ENCODE measurements around the gene PRIMPOL.
"Not testable (repeated sequence)": the region's sequence is repeated elsewhere in the genome, so short reads cannot be mapped to it uniquely, and the experiment has no call there.

PRIMPOL gene

GRCh38 chr4:184653650-184654049 lies 4.1 kb downstream of the PRIMPOL start:
- Histone ChIP-seq H3K4me1 (ENCODE audit: control extremely low read depth in 1 of 4, control insufficient read depth in 4 of 4, insufficient read depth in 4 of 4, low read length in 3 of 4) (peaks cover 6 to 14% (median 14%) of the 10 kb centered on the region in 4 experiments), H3K9me3 (ENCODE audit: control extremely low read depth in 1 of 5, control insufficient read depth in 4 of 5, insufficient read depth in 2 of 5, low read depth in 1 of 5, low read length in 4 of 5) (no peaks in the 10 kb centered on the region), H3K27me3 (replicated peaks in 2 of 5; ENCODE audit: control insufficient read depth in 4 of 5, insufficient read depth in 5 of 5, low read length in 4 of 5) (no peaks in the 10 kb centered on the region), H3K27ac (ENCODE audit: insufficient read depth in 1 of 2, low read depth in 1 of 2, low read length in 2 of 2, poor library complexity in 1 of 2, severe bottlenecking in 2 of 2) (no peak overlapping the region), H3K36me3 (ENCODE audit: control insufficient read depth in 4 of 4, insufficient read depth in 4 of 4, low read length in 3 of 4) (peaks cover 2 to 11% (median 4%) of the 10 kb centered on the region in 4 experiments), H3K4me3 (ENCODE audit: control insufficient read depth in 1 of 7, extremely low read depth in 1 of 7, insufficient read depth in 4 of 7, low read depth in 2 of 7, low read length in 6 of 7) (no peak overlapping the region)
- ChIA-PET CTCF (interaction anchor here (1.0 kb wide), 1 partner anchor 11 kb away, joined by 5 read pairs; no protein-coding TSS in a partner anchor), POLR2A (no interaction called here)
- 100% methylated on average over 1 of the region's 2 CpGs for WGBS (ENCODE audit: insufficient coverage)
- DNase-seq, result no peak

GRCh38 chr4:184655889-184656869 lies 6.6 kb downstream of the PRIMPOL start:
- peaks cover 0 to 4% (median 3%) of the 10 kb centered on the region in 4 experiments for H3K4me1 ChIP-seq (ENCODE audit: control extremely low read depth in 1 of 4, control insufficient read depth in 4 of 4, insufficient read depth in 4 of 4, low read length in 3 of 4)
- 100% methylated on average over 4 of the region's 8 CpGs for WGBS (ENCODE audit: insufficient coverage)
- no peak overlapping the region for H3K27ac ChIP-seq (ENCODE audit: insufficient read depth in 1 of 2, low read depth in 1 of 2, low read length in 2 of 2, poor library complexity in 1 of 2, severe bottlenecking in 2 of 2)
- CTCF ChIA-PET, result interaction anchor here (0.8 kb wide), 1 partner anchor 392 kb away, joined by 3 read pairs; no protein-coding TSS in a partner anchor
- H3K4me3 ChIP-seq (ENCODE audit: control insufficient read depth in 1 of 7, extremely low read depth in 1 of 7, insufficient read depth in 4 of 7, low read depth in 2 of 7, low read length in 6 of 7), result no peak overlapping the region
- POLR2A ChIA-PET, result no interaction called here
- H3K27me3 ChIP-seq (replicated peaks in 2 of 5; ENCODE audit: control insufficient read depth in 4 of 5, insufficient read depth in 5 of 5, low read length in 4 of 5), result no peaks in the 10 kb centered on the region
- peaks cover 5 to 17% (median 9%) of the 10 kb centered on the region in 4 experiments for H3K36me3 ChIP-seq (ENCODE audit: control insufficient read depth in 4 of 4, insufficient read depth in 4 of 4, low read length in 3 of 4)
- H3K9me3 ChIP-seq (ENCODE audit: control extremely low read depth in 1 of 5, control insufficient read depth in 4 of 5, insufficient read depth in 2 of 5, low read depth in 1 of 5, low read length in 4 of 5), result no peaks in the 10 kb centered on the region
- no peak for DNase-seq

GRCh38 chr4:184657144-184657543 lies 7.6 kb downstream of the PRIMPOL start:
- Histone ChIP-seq H3K27me3 (replicated peaks in 2 of 5; ENCODE audit: control insufficient read depth in 4 of 5, insufficient read depth in 5 of 5, low read length in 4 of 5) (no peaks in the 10 kb centered on the region), H3K9me3 (ENCODE audit: control extremely low read depth in 1 of 5, control insufficient read depth in 4 of 5, insufficient read depth in 2 of 5, low read depth in 1 of 5, low read length in 4 of 5) (no peaks in the 10 kb centered on the region), H3K27ac (ENCODE audit: insufficient read depth in 1 of 2, low read depth in 1 of 2, low read length in 2 of 2, poor library complexity in 1 of 2, severe bottlenecking in 2 of 2) (no peak overlapping the region), H3K36me3 (ENCODE audit: control insufficient read depth in 4 of 4, insufficient read depth in 4 of 4, low read length in 3 of 4) (peaks cover 7 to 17% (median 10%) of the 10 kb centered on the region in 4 experiments), H3K4me3 (ENCODE audit: control insufficient read depth in 1 of 7, extremely low read depth in 1 of 7, insufficient read depth in 4 of 7, low read depth in 2 of 7, low read length in 6 of 7) (no peak overlapping the region), H3K4me1 (ENCODE audit: control extremely low read depth in 1 of 4, control insufficient read depth in 4 of 4, insufficient read depth in 4 of 4, low read length in 3 of 4) (peaks cover 0 to 2% (median under 1%) of the 10 kb centered on the region in 4 experiments)
- 93% methylated on average over 2 of the region's 3 CpGs for WGBS (ENCODE audit: insufficient coverage)
- ChIA-PET CTCF (no interaction called here), POLR2A (no interaction called here)
- no peak for DNase-seq

- 100% methylated on average over 1 of the region's 9 CpGs for WGBS (ENCODE audit: insufficient coverage)
- H3K36me3 ChIP-seq (ENCODE audit: control insufficient read depth in 4 of 4, insufficient read depth in 4 of 4, low read length in 3 of 4), result peaks cover 7 to 17% (median 10%) of the 10 kb centered on the region in 4 experiments
- not testable (repeated sequence) for H3K27me3 ChIP-seq (replicated peaks in 2 of 5; ENCODE audit: control insufficient read depth in 4 of 5, insufficient read depth in 5 of 5, low read length in 4 of 5); H3K4me3 ChIP-seq (ENCODE audit: control insufficient read depth in 1 of 7, extremely low read depth in 1 of 7, insufficient read depth in 4 of 7, low read depth in 2 of 7, low read length in 6 of 7); H3K4me1 ChIP-seq (ENCODE audit: control extremely low read depth in 1 of 4, control insufficient read depth in 4 of 4, insufficient read depth in 4 of 4, low read length in 3 of 4); H3K9me3 ChIP-seq (ENCODE audit: control extremely low read depth in 1 of 5, control insufficient read depth in 4 of 5, insufficient read depth in 2 of 5, low read depth in 1 of 5, low read length in 4 of 5); H3K27ac ChIP-seq (ENCODE audit: insufficient read depth in 1 of 2, low read depth in 1 of 2, low read length in 2 of 2, poor library complexity in 1 of 2, severe bottlenecking in 2 of 2); DNase-seq
- CTCF ChIA-PET, result interaction anchor here (1.0 kb wide), 1 partner anchor 11 kb away, joined by 3 read pairs; no protein-coding TSS in a partner anchor
- POLR2A ChIA-PET, result interaction anchor here (0.5 kb wide), 1 partner anchor 248 kb away, joined by 3 read pairs; no protein-coding TSS in a partner anchor
Measured at GRCh38 chr4:184657820-184658219, 8.3 kb downstream of the PRIMPOL start.

GRCh38 chr4:184660978-184661377 lies 11.4 kb downstream of the PRIMPOL start:
- ChIA-PET POLR2A (no interaction called here), CTCF (interaction anchor here (1.0 kb wide), 1 partner anchor 80 kb away, joined by 4 read pairs; no protein-coding TSS in a partner anchor)
- Histone ChIP-seq H3K4me3 (ENCODE audit: control insufficient read depth in 1 of 7, extremely low read depth in 1 of 7, insufficient read depth in 4 of 7, low read depth in 2 of 7, low read length in 6 of 7) (no peak overlapping the region), H3K4me1 (ENCODE audit: control extremely low read depth in 1 of 4, control insufficient read depth in 4 of 4, insufficient read depth in 4 of 4, low read length in 3 of 4) (peaks cover 0 to 16% (median 2%) of the 10 kb centered on the region in 4 experiments), H3K27me3 (replicated peaks in 2 of 5; ENCODE audit: control insufficient read depth in 4 of 5, insufficient read depth in 5 of 5, low read length in 4 of 5) (no peaks in the 10 kb centered on the region), H3K27ac (ENCODE audit: insufficient read depth in 1 of 2, low read depth in 1 of 2, low read length in 2 of 2, poor library complexity in 1 of 2, severe bottlenecking in 2 of 2) (no peak overlapping the region), H3K36me3 (ENCODE audit: control insufficient read depth in 4 of 4, insufficient read depth in 4 of 4, low read length in 3 of 4) (peaks cover 7 to 16% (median 14%) of the 10 kb centered on the region in 4 experiments), H3K9me3 (ENCODE audit: control extremely low read depth in 1 of 5, control insufficient read depth in 4 of 5, insufficient read depth in 2 of 5, low read depth in 1 of 5, low read length in 4 of 5) (no peaks in the 10 kb centered on the region)
- DNase-seq, result no peak

- CTCF ChIA-PET, result interaction anchor here (0.9 to 1.4 kb wide), 2 partner anchors 12 to 14 kb away, joined by 3 read pairs; no protein-coding TSS in a partner anchor
- H3K4me3 ChIP-seq (ENCODE audit: control insufficient read depth in 1 of 7, extremely low read depth in 1 of 7, insufficient read depth in 4 of 7, low read depth in 2 of 7, low read length in 6 of 7), result no peak overlapping the region
- POLR2A ChIA-PET, result no interaction called here
- no peaks in the 10 kb centered on the region for H3K27me3 ChIP-seq (replicated peaks in 2 of 5; ENCODE audit: control insufficient read depth in 4 of 5, insufficient read depth in 5 of 5, low read length in 4 of 5)
- no peaks in the 10 kb centered on the region for H3K9me3 ChIP-seq (ENCODE audit: control extremely low read depth in 1 of 5, control insufficient read depth in 4 of 5, insufficient read depth in 2 of 5, low read depth in 1 of 5, low read length in 4 of 5)
- WGBS (ENCODE audit: insufficient coverage), result no CpG with 5 or more reads among the region's 1 CpG
- peaks cover 8 to 21% (median 20%) of the 10 kb centered on the region in 4 experiments for H3K36me3 ChIP-seq (ENCODE audit: control insufficient read depth in 4 of 4, insufficient read depth in 4 of 4, low read length in 3 of 4)
- H3K4me1 ChIP-seq (ENCODE audit: control extremely low read depth in 1 of 4, control insufficient read depth in 4 of 4, insufficient read depth in 4 of 4, low read length in 3 of 4), result peaks cover 0 to 16% (median 2%) of the 10 kb centered on the region in 4 experiments
- DNase-seq, result no peak
- no peak overlapping the region for H3K27ac ChIP-seq (ENCODE audit: insufficient read depth in 1 of 2, low read depth in 1 of 2, low read length in 2 of 2, poor library complexity in 1 of 2, severe bottlenecking in 2 of 2)
Measured at GRCh38 chr4:184662236-184662635, 12.7 kb downstream of the PRIMPOL start.
